HG03159 (cell line): ENCODE results near the gene SAT2.
A peak's percentile ranks its signal among the peaks of the same experiment; 100 is the strongest.
"Not testable (repeated sequence)": the region's sequence is repeated elsewhere in the genome, so short reads cannot be mapped to it uniquely, and the experiment has no call there.

Experiments used
- ATAC-seq: cut with Tn5 transposase; IDR thresholded peaks from one replicate; pipeline ENCODE4 v1.9.1; 2021; ENCODE audit warnings: mild to moderate bottlenecking, moderate library complexity; ENCODE audit not compliant: unreplicated experiment

SAT2 gene

DNA sequence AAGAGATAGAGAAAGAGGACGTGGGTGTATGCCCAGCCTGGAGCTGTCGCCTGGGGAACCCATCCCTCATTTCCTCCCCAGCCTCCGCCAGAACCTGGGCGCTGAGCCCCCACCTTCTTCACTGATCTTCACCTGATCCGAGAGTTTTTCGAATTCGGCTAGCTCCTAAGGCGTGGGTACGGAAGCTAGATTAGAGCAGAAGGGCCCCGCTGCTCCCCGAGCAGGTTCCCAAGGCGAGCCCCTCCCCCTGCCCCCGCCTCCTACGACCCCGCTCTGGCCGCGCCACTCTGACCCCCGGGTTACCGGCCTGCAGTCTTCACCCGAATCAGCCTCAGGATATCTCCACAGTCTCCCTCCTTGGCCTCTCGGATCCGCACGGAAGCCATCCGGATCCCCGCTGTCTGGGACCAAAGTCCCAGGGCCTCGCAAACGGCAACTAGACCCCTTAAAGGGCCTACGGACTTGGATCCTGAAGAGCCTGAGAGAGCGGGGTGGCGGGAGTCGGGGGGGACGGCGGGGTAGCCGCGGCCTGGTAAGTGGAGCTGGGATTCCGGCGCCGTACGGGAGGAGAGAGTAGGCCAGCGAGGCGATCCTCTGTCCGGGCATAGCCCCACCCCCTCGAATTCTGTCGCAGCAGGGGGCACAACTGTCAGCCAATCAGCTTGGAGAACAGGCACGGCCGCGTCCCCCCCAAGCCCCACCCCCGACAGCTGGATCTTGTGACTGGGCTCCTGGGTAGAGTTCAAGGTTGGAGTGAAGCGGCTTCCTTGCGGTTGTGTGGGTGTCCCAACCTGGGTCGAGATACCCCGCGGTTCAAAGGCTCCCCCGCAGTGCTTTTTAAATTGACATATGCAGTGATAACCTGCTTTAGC lies at the start of gene SAT2:
Gene SAT2, minus strand, starts transcription at position 572 of the 872 bp plus-strand sequence. Its CDS starts 186 bp downstream, at position 386.
- peak; percentile 84 for ATAC-seq

DNA sequence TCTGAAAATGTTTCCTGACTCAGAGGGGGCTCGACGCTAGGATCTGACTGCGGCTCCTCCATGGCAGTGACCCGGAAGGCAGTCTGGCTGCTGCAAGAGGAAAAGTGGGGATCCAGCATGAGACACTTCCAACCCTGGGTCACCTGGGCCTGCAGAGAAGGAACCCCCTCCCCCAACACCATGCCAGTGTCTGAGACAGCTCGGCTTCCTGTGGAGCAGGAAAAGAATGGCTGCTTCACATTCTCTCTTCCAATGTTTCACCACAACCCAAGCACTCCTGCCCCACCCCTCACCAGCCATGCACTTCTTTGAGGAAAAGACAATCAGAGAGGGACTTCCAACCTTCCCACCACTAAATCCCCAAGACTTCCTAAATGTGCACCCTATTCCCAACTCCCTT lies 48.9 kb upstream of the SAT2 start:
- no peak for ATAC-seq

DNA sequence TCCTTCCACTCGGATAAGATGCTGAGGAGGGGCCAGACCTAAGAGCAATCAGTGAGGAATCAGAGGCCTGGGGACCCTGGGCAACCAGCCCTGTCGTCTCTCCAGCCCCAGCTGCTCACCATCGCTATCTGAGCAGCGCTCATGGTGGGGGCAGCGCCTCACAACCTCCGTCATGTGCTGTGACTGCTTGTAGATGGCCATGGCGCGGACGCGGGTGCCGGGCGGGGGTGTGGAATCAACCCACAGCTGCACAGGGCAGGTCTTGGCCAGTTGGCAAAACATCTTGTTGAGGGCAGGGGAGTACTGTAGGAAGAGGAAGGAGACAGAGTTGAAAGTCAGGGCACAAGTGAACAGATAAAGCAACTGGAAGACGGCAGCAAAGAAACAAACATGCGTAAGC lies 47.3 kb upstream of the SAT2 start:
- ATAC-seq = no peak

DNA sequence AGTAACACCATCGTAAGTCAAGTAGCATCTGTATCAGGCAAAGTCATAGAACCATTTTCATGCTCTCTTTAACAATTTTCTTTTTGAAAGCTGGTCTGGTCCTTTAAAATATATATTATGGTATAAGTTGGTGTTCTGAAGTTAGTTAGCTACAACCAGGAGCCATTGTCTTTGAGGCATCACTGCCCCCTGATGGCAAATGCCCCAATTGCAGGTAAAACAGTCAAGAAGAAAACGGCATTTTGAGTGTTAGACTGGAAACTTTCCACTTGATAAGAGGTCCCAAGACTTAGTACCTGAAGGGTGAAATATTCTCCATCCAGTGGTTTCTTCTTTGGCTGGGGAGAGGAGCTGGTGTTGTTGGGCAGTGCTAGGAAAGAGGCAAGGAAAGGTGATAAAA lies 45.6 kb upstream of the SAT2 start:
- ATAC-seq = no peak

DNA sequence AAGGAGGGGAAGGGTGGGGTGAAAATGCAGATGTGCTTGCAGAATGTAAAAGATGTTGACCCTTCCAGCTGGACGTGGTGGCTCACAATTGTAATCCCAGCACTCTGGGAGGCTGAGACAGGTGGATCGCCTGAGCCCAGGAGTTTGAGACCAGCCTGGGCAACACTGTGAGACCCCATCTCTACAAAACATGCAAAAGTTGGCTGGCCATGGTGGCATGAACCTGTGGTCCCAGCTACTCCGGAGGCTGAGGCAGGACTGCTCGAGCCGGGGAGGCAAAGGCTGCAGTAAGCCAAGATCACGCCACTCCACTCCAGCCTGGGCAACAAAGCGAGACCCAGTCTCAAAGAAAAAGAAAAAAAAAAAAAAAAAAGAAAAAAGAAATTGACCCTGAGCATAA lies 40.9 kb upstream of the SAT2 start:
- ATAC-seq = no peak

DNA sequence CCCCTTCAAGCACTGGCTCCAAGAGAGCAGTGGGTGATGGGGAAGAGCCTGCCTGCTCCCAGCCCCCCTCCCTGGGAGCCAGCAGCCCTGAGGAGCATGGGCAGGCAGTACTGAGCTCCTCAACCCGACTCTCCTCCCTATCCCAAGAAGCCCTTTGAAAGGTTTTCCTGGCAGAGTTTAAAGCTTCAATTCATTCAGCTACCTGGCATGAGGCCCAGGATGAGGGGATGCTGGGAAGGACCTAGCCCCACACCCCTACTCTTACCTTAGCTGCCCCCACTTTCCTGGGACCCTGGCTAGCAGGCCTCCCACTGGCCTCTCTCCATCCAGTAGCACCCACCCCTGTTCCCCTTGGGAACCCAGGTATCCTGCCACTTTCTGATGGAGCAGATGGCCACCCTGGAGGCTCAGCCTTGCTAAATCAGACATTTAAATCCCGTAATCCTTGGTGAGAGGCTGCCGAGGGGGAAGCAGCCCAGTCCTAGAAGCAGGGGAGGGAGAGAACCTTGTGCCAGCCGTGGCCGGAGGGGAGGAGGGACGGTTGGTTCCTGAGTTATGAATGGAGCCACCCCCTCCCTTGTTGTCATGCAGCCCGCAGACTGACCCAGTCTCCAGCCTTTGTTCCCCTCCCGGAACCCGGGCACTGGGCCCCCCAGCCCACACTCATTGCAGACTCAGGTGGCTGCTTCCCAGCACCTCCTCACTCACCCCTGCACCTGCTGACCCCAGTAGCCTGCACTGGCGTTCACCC lies 40.2 kb upstream of the SAT2 start:
- no peak for ATAC-seq

DNA sequence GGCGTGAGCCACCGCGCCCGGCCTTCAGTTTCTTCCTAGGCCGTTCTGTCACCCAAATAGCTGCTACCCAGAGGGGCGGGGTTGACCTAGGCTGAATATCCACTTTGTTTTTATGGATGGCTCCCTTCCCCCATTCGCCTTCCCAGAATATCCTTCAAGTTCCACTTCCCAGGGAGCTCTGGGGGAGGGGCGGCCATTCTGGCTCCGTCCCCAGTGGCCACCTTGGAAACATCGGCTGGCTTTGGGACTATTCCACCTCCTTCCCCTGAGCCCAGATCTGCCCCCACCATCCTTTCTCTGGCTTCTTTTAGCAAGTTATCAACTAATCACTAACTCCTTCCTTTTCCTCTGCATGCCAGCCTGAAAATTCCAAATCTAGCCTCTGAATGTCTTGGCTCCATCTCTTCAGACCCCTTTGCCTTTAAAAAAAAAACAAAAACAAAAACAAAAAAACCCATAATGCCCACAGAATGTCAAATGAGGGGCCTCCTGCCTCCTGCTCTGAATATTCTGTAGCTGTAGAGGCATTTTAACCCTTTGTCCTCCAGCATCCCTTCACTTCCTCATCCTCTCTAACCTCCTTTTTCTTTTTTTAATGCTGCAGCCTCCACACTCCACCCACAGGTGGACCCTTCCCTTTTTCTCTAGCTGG lies 29.5 kb upstream of the SAT2 start:
- ATAC-seq = no peak

DNA sequence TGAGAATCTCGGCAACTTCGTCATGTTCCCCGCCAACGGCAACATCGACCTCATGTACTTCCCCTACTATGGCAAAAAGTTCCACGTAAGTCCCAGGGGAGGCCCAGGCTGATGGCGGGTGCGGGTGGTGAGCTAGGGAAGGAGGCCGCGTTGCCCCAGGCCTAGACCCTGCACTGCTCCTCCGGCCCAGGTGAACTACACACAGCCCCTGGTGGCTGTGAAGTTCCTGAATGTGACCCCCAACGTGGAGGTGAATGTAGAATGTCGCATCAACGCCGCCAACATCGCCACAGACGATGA lies 27.9 kb upstream of the SAT2 start:
- ATAC-seq = no peak

DNA sequence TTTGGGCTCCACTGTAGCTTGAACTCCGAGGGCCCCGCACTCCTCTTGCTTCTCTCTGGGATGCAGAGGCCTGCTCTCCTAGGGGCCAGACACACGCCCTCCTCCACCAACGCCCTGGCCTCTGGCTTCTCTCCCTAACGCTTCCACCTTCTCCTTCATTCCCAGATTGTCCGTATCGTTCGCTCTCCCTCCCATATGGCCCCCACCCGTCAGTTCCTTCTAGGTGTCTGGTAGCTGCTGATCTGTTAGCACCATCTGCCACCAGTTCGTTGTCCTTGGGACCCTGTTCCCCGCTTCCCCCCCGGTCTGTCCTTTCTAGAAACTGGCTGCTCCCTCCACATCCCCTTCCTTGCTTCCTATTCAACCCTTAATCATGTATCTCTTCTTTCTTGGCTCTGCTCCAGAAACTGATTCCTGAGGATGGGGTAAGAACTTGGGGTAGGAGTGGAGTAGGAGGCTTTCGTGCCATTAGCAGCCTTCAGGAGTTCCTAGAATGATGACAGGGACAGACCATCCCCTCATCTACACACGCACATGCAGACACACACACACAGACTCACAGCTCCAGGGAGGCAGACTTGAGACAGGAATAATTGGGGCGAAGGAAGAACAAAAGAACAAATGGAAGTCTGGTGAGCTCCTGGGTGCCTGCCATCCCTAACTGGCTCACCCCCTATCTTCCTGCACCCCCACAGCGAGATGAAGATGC lies 27.4 kb upstream of the SAT2 start:
- no peak for ATAC-seq

DNA sequence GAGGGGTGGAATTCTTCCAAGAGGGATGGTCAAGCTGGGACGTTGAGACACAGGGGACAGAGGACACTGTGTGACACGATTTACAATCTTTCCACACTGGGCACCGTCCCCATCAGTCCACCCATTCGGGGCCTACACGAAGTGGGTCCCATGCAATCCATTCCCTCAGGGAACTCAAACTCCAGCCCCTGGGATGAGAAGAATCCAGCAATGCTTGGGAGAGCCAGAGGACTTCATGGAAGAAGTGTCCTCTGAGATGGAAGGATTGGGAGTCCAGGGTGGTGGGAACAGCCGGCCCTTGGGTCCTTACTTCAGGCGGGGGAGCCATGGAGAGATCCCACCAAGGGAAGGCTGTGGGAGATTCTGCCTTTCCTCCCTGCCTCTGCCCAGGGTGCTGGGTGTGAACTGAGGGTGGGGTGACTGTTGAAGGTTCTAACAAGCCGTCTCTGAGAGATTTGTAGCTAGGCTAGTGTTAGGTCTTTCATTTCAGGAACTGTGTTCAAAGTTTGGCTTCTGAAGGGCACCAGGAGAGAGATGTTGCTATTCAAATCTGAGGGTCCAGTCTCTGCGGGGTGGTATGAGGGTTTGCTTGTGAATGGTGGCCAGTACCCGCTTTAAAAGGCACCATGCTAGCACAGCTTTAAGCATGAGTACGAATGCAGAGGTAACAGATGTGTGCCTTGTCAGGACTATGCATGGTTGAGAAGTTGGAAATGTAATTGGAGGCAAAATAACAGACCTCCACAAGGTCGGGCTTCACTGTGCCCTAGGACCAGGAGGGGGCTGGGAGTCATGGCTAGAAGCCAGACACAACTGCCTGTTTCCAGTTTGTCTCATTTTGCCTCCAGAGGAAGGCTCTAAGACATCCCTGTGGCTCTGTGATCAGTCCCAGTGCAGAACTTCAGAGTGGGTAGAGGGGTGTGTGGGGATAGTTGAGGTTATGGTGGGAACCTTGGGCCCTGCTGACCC lies 25.1 kb upstream of the SAT2 start:
- ATAC-seq = no peak

DNA sequence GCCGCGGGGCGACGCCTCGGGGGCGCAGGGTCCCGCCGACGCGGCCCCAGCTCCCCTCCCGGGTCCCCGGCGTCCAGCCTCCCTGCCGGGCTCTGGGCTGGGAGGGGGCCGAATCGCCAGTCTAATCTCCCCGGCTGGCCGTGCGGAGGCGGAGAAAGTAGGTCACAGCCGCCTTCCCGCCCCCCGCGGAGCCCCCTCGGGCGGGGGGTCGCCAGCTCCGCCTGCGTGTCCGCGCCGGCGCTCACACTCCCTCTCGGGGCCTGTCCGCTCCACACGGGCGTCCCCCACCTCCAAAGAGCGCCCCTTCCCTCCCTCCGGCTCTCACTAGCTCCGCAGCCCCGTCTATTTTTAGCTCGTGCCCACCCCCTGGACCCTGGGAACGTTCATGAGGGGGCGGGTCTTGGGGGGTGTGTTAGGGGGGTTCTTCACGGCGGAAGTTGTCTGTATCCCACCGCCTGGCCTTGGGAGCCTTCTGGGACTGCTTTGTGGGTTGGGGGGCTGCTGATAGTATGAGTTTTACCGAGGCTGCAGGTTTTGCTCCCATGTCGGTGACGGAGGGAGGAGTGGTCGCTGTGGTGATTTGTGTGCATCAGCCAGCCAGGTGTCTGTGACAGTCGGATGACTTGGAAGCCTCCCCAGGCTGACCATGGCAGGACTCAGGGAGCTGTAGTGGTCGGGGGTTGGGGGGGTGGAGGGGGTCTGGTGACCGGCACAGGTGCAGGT lies 24.2 kb upstream of the SAT2 start:
- ATAC-seq = no peak

DNA sequence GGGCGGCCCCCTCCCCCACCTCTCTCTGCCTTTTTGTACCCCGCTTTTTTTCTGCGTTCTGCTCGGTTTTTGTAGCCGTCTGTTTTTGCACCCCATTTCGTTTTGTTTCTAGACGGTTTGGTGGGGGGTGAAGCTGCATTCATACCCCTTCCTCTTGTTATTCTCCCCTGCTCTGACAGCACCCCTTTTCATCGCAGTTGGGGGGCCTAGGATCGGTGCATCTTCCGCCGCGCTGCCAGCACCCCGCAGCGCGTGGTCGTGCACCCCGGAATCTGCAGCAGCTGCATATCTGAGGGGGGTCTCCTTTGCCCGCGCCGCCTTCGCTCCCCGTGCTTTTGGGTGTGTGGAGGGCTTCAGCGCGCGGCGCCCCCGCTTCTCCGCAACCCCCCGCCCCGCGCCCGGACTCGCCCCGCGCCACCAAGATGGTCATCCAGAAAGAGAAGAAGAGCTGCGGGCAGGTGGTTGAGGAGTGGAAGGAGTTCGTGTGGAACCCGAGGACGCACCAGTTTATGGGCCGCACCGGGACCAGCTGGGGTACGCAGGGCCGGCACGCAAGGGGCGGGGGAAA lies 23.6 kb upstream of the SAT2 start:
- ATAC-seq = no peak

DNA sequence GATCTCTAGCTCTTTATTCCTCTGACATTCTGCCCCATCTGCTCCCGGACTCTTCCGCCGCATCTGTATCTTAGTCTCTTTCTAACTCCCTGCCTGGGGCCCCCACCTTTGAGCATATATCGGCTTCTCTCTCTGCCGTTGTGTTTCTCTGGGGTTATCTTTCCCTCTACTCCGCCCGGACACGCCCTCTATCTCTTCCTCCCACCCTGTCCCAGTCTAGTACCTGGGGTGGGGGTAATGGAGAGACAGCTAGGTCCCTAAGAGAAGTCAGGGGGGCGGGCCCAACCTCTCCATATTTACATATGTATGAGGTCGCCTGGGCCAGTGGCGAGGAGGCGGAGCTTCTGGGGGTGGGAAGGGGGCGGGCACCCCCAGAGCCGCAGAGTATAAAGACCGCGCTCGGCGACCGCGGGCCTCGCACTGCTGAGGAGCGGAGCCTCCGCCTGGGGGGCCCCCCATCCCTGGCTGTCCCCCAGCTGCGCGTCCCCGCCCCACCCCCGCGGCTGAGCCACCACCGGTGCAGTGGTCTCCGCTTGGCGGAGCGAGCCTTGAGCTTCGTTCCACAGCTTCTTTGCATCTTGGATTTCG lies 23.0 kb upstream of the SAT2 start, which contains the start of gene ATP1B2:
Gene ATP1B2, plus strand, starts transcription at position 418 of the 588 bp plus-strand sequence. CDS start 593 bp downstream, outside the sequence.
- ATAC-seq = no peak

DNA sequence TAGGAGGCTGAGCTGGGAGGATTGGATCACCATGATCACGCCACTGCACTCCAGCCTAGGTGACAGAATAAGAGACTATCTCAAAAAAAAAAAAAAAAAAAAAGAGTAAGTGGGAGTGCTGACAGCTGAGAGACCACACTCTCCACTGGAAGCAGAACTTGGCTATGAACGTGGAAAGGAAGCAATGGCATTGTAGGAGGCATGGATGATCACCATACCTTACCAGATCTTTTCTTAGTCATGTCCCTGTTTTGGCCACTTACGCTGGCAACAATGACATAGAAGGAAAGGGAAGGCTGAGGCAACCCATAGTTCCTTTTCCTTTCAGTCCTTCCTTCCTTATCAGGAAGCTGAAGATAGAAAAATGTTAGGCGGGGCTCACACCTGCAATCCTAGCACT lies 19.4 kb upstream of the SAT2 start:
- no peak for ATAC-seq

DNA sequence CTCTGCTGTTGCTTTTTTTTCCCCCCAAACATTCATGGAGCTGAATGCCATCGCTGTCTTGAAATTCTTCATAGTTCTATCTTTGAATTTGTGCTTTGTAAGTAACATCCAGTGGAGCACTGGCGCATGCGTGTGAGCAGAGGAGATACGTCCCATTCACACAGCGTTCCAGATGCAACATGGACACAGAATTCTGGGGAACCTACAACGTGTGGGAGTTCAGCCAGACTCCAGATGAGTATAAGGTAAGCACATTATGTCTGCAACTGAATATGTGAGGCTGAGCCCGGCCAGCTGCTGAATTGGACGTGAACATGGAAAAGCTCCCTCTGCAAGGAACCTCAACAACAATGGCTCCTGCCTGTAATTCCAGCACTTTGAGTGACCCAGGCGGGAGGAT lies 18.8 kb upstream of the SAT2 start:
- ATAC-seq = no peak

DNA sequence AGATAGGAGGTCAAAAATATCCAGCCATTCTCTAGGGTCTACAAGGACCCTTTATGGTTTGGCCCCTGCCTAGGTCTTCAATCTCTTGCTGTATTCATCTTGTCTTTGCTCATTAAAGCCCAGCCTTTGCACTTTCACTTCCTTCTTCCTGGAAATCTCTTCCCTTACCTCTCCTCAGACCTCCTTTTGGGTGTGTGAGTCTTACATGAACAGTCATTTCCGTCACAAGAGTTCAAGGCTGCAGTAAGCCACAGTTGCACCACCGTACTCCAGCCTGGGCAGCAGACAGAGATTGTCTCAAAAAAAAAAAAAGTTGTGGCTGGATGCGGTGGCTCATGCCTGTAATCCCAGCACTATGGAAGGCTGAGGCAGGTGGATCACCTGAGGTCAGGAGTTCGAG lies 17.2 kb upstream of the SAT2 start:
- ATAC-seq = no peak

DNA sequence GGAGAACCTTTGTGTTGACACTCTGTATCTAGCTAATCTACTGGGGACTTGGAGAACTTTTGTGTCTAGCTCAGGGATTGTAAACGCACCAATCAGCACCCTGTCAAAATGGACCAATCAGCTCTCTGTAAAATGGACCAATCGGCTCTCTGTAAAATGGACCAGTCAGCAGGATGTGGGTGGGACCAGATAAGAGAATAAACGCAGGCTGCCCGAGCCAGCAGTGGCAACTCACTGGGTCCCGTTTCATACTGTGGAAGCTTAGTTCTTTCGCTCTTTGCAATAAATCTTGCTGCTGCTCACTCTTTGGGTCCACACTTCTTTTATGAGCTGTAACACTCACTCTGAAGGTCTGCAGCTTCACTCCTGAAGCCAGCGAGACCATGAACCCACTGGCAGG lies 14.0 kb upstream of the SAT2 start:
- ATAC-seq = not testable (repeated sequence)

DNA sequence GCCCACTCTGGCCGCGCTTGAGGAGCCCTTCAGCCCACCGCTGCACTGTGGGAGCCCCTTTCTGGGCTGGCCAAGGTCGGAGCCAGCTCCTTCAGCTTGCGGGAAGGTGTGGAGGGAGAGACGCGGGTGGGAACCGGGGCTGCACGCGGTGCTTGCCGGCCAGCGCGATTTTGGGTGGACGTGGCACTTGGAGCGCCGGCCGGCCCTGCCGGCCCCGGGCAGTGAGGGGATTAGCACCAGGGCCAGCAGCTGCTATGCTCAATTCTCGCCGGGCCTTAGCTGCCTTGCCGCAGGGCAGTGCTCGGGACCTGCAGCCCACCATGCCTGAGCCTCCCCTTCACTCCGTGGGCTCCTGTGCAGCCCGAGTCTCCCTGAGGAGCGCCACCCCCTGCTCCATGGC lies 13.2 kb upstream of the SAT2 start:
- no peak for ATAC-seq

DNA sequence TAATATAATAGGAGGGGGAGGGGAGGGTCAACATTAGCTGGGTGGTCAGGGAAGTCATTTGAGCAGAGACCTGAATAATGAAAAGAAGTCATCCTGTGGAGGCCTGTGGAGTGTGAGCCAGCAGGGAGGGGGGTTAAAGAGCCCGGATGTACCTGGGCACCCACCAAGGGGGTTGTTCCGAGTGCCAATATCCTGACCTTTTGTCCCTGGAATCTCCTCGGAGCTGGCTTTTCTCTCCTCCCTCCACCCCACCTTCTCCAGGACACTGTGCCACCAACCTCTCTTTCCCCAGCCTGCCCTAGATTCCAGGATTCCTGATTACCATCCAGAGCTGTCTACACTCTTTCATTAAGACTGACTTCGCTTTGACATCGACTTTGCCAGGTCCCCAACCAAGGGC lies 8.5 kb upstream of the SAT2 start:
- ATAC-seq = no peak
